ENCODE results near the gene TFCP2L1.

DNA sequence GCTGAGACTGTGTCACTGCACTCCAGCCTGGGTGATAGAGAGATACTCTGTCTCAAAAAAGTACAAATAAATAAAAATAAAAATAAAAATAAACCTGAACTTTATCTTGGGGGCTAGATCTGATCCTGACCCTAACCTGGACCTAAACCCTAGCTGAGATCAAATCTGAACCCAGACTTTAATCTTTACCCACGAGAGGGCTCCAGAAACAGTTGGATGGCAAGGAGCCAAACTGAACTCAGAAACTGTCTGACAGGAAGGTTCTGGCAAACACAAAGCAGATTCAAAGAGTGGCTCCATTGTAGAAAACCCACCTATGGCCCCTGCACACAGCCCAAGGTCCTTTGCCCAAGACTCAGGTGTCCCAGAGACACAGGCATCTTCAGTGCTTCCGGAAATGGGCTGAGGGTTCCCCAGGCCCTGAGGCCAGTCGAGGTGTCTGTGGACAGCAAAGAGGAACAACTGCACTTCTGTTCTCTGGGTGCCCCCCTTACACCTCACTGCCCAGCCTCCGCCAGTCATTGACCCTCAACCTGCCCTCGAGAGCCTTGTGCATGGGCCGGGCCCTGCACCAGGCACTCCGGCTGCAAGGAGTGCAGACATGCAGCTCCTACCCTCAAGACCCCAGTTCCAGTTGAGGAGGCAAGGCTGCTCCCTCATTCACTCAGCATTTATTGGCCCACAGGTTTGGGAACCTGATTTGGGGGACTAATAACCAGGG, 95.2 kb downstream of the TFCP2L1 start:
- no peak for TF ChIP-seq EZH2 (IDR thresholded peaks at IDR 0.05; ENCODE audit: insufficient read depth, low read length)
- no peak for TF ChIP-seq CTCF (IDR thresholded peaks at IDR 0.05; ENCODE audit: insufficient read depth, low read depth, low read length)
